ENCODE data around the gene SLC27A3. TPM values are rescaled to one million over a fixed set of nuclear protein-coding genes. Genes with fewer than 3 reads are reported as not detected.
"Not testable (repeated sequence)": the region's sequence is repeated elsewhere in the genome, so short reads cannot be mapped to it uniquely, and the experiment has no call there.

The SLC27A3 gene
- total RNA-seq, 2 experiments from 2014 or later: 38.9 to 44.0 TPM

DNA sequence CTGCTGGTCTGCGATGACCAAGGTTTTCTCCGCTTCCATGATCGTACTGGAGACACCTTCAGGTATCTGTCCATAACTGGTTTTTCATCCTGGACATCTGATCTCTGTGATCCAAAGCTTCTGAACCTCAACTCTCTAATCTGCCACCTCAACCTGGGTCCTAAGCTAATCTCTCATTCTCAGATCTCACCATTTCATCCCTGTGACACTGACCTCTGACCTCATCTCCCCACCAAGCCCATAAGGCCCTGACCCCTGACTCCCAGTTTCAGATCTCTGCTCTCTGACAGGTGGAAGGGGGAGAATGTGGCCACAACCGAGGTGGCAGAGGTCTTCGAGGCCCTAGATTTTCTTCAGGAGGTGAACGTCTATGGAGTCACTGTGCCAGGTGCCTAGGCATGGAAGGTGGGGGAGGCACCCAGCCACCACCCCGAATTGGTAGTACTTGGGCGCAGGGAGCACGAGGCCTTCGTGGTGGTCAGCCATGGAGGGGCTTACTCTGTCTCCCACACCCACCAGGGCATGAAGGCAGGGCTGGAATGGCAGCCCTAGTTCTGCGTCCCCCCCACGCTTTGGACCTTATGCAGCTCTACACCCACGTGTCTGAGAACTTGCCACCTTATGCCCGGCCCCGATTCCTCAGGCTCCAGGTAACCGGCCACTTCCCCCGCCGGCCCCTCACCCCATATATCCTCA lies 3.8 kb downstream of the SLC27A3 start:
- Mint-ChIP-seq H3K9me3 (no peaks in the 10 kb centered on the region), H3K4me1 (peaks cover 30% of the 10 kb centered on the region), H3K36me3 (peaks cover 21% of the 10 kb centered on the region), H3K27me3 (no peaks in the 10 kb centered on the region), H3K4me3 (no peak overlapping the region), H3K27ac (no peak overlapping the region)
- DNase-seq (no peak), ATAC-seq (ENCODE audit: low read depth) (no peak)
- POLR2A ChIA-PET: no interaction called here

DNA sequence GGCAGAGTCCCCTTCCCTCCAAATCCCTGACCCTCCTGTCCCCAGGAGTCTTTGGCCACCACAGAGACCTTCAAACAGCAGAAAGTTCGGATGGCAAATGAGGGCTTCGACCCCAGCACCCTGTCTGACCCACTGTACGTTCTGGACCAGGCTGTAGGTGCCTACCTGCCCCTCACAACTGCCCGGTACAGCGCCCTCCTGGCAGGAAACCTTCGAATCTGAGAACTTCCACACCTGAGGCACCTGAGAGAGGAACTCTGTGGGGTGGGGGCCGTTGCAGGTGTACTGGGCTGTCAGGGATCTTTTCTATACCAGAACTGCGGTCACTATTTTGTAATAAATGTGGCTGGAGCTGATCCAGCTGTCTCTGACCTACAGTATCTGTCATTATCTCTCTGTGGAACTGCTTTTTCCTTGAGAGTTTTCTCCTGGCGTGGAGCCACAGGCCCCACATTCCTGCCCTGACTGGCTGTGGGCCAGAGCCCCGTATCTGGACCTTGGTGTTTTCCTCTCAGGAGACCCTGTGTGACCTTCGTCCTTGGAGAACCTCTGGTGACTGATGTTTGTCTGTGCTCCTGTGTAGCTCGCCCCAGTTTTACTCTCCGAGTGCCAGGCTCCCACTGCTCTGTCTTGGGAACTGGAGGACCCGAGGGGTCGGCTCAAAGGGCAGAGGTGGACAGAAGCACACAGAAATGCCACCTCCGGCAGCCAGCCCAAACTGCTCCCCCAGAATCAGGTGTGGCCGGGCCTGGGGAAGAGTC lies 4.8 kb downstream of the SLC27A3 start:
- no peak overlapping the region for H3K27ac Mint-ChIP-seq
- H3K36me3 Mint-ChIP-seq: peaks cover 21% of the 10 kb centered on the region
- H3K4me1 Mint-ChIP-seq: peaks cover 20% of the 10 kb centered on the region
- H3K4me3 Mint-ChIP-seq: no peak overlapping the region
- POLR2A ChIA-PET: no interaction called here
- DNase-seq (peak; percentile 25), ATAC-seq (ENCODE audit: low read depth) (no peak)
- no peaks in the 10 kb centered on the region for H3K27me3 Mint-ChIP-seq
- no peaks in the 10 kb centered on the region for H3K9me3 Mint-ChIP-seq

DNA sequence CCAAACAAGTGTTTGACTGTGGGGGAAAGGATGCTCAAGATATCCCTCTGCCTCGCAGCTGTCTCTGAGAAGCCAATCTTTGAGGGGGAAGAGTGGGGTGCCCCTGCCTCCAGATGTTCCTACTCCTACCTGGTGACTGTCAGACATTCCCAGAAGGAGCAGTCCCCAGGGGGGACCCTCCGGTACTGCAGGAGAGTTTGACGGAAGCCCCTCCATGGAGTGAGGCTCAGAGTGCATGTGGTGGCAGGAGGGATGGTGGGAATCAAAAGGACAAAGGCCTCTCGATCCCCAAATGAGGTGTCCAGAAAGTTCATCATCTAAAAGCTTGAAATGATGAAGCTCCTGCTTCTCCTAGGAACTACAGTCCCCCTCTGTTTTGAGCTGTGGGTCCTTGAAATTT lies 5.3 kb downstream of the SLC27A3 start:
- peaks cover 21% of the 10 kb centered on the region for H3K36me3 Mint-ChIP-seq
- no peak for ATAC-seq (ENCODE audit: low read depth)
- no peaks in the 10 kb centered on the region for H3K27me3 Mint-ChIP-seq
- H3K9me3 Mint-ChIP-seq: no peaks in the 10 kb centered on the region
- DNase-seq: no peak
- POLR2A ChIA-PET: interaction anchor here (0.9 kb wide), 1 partner anchor 53 kb away, joined by 6 read pairs; the partner anchor contains the start of gene INTS3
- H3K4me1 Mint-ChIP-seq: peaks cover 20% of the 10 kb centered on the region
- H3K27ac Mint-ChIP-seq: no peak overlapping the region
- no peak overlapping the region for H3K4me3 Mint-ChIP-seq

DNA sequence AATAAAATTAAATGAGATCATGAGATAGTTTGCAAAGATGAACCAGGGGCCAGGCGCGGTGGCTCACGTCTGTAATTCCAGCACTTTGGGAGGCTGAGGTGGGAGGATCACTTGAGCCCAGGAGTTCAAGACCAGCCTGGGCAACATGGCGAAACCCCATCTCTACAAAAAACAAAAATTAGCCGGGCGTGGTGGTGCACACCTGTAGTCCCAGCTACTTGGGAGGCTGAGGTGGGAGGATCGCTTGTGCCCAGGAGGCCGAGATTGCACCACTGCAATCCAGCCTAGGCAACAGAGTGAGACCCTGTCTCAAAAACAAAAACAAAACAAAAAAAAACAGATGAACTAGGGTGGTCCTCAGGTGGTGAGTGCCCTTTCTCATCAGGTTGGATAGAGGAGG lies 7.4 kb downstream of the SLC27A3 start:
- H3K4me1 Mint-ChIP-seq; ATAC-seq (ENCODE audit: low read depth); POLR2A ChIA-PET; H3K27me3 Mint-ChIP-seq; H3K9me3 Mint-ChIP-seq; DNase-seq: not testable (repeated sequence)
- Mint-ChIP-seq H3K4me3 (peak overlapping the region; percentile 94), H3K27ac (peak overlapping the region; percentile 97), H3K36me3 (peaks cover 13% of the 10 kb centered on the region)

DNA sequence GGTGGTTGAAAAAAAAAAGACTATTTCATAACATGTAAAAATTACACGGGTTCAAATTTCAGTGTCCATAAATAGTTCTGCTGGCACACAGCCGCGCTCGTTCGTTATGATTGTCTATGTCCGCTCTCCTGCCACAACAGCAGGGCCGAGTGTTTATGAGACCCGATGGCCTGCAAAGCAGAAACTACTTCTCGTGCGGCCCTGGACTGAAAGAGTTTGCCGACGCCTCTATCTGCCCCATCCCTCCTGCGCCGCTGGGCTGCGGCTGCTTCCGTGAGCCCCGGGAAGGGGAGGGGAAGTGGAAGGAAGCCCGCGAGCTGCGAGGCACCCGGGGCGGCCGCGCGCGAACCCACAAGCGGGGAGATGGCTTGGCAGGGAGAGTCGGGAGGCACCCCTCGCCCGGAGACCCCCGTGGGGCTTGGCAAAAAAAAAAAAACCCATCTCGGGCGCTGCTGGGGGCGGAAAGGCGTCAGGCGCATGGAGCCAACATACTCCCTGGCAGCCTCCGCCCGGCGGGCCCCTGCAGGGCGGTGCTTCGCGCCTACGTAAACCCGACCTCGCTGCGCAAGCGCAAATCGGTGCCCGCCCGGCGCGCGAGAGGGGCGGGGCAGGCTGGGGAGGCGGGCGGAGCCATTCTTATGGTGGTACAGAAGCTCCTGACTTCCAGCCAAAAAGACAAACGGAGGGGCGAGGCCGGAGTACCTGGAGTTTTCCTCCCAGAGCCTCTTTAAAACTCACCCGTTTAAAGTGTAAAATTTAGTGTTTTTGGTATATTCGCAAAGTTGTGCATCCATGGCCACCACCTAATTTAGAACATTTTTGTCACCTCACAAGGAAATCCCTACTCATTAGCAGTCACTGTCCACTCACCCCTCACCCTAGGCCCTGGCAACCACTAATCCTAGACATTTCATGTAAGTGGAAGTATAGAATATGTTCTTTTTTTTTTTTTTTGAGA lies 8.3 kb downstream of the SLC27A3 start:
- ATAC-seq (ENCODE audit: low read depth) (peak; percentile 98), DNase-seq (peak; percentile 96)
- H3K4me3 Mint-ChIP-seq: peak overlapping the region; percentile 94
- H3K27ac Mint-ChIP-seq: peak overlapping the region; percentile 97
- peaks cover 12% of the 10 kb centered on the region for H3K4me1 Mint-ChIP-seq
- H3K9me3 Mint-ChIP-seq: no peaks in the 10 kb centered on the region
- POLR2A ChIA-PET: interaction anchor here (0.6 to 1.8 kb wide), 14 partner anchors 8 to 681 kb away, joined by 3 to 10 read pairs (median 4); partner anchors contain the start of genes CREB3L4, INTS3, JTB and SLC27A3
- H3K36me3 Mint-ChIP-seq: peaks cover 12% of the 10 kb centered on the region
- no peaks in the 10 kb centered on the region for H3K27me3 Mint-ChIP-seq

DNA sequence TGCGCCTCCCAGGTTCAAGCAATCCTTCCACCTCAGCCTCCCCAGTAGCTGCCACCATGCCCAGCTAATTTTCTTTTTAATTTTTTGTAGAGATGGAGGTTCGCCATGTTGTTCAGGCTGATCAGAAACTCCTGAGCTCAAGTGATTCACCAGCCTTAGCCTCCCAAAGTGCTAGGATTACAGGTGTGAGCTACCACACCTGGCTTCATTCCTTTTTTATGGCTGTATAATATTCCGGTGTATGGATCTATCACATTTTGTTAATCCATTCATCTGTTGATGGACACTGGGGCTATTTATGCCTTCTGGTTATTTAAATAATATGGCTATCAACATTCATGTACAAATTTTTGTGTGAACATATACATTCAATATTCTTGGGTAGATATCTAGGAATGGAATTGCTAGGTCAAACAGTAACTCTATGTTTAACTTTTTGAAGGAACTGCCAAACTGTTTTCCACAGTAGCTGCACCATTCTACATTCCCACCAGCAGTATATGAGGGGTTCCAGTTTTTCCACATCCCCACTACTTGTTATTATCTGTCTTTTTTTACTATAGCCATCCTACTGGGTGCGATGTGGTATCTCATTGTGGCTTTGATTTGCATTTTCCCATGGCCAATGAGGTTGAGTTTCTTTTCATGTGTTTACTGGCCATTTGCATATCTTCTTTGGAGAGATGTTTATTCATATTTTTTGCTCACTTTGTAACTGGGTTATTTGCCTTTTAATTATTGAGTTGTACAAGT lies 11.0 kb downstream of the SLC27A3 start:
- Mint-ChIP-seq H3K27ac (no peak overlapping the region), H3K4me3 (no peak overlapping the region)
- ATAC-seq (ENCODE audit: low read depth): no peak

DNA sequence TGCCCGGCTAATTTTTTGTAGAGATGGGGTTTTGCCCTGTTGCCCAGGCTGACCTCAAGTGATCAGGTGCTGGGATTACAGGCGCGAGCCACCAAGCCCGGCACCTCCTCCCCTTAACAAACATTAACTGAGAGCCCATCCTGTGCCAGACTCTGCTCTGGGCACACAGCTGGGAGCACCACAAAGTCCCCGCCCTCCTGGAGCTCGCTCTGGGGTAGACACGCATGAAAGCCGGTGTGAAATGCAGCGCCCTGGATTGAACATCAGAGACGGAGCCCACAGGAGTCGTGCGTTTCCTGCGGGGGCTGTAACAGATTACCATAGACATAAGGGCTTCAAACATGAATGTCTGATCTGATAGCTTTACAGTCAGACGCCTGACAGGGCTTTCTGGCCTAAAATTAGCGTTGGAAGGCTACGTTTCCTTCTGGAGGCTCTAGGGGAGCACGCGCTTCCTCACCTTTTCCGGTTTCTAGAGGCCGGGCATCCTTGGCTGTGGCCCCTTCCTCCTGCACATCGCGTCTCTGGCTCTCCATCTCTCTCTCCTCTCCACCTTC lies 14.3 kb downstream of the SLC27A3 start:
- Mint-ChIP-seq H3K9me3 (no peaks in the 10 kb centered on the region), H3K4me1 (peaks cover 42% of the 10 kb centered on the region), H3K27me3 (no peaks in the 10 kb centered on the region), H3K4me3 (peak overlapping the region; percentile 80), H3K36me3 (peaks cover 6% of the 10 kb centered on the region), H3K27ac (peak overlapping the region; percentile 89)
- POLR2A ChIA-PET: interaction anchor here (1.0 to 2.7 kb wide), 6 partner anchors 13 to 201 kb away, joined by 3 to 17 read pairs (median 4); partner anchors contain the start of genes DENND4B, JTB, RPS27 and SLC27A3
- DNase-seq: peak; percentile 43
- peak; percentile 31 for ATAC-seq (ENCODE audit: low read depth)

More for the DNA sequence above, 11.0 kb downstream of the SLC27A3 start:
- DNase-seq: no peak
- Mint-ChIP-seq H3K36me3 (peaks cover 7% of the 10 kb centered on the region), H3K4me1 (peaks cover 32% of the 10 kb centered on the region), H3K27me3 (no peaks in the 10 kb centered on the region), H3K9me3 (no peaks in the 10 kb centered on the region)
- POLR2A ChIA-PET: interaction anchor here (0.7 kb wide), 2 partner anchors 113 to 184 kb away, joined by 4 read pairs; no protein-coding TSS in a partner anchor

DNA sequence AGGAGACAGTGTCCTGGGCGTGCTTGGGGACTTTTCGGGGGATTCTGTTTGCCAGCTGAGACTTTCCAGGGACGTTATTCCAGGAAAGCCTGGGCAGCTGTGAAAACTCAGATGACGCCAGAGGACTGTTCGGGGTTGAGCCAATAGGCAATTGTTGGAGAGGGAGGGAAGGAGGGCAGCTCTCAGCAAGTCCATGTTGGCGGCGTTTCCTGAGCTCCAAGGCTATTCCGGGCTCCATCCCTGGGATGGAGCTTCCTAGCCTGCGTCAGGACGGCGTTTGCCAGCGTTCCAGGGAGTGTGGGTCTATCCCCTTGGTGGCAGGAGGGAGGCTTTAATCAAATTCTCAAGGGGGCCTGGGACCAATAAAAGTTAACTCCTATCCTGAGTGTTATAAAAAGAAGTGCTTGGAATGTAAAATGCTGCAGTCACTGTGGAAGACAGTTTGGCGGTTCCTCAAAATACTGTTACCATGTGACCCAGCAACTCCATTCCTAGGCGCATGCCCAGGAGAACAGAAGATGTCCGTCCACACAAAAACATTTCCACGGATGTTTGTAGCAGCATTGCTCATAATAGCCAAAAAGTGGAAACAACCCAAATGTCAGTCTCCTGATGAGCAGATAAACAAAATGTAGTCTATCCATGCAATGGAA lies 15.2 kb downstream of the SLC27A3 start:
- Mint-ChIP-seq H3K9me3 (no peaks in the 10 kb centered on the region), H3K4me1 (peaks cover 47% of the 10 kb centered on the region), H3K27me3 (no peaks in the 10 kb centered on the region), H3K36me3 (peaks cover 6% of the 10 kb centered on the region), H3K4me3 (peak overlapping the region; percentile 80), H3K27ac (peak overlapping the region; percentile 89)
- POLR2A ChIA-PET: interaction anchor here (1.0 to 2.7 kb wide), 7 partner anchors 14 to 200 kb away, joined by 3 to 17 read pairs (median 4); partner anchors contain the start of genes CREB3L4, DENND4B, JTB and RPS27
- ATAC-seq (ENCODE audit: low read depth) (no peak), DNase-seq (peak; percentile 27)

DNA sequence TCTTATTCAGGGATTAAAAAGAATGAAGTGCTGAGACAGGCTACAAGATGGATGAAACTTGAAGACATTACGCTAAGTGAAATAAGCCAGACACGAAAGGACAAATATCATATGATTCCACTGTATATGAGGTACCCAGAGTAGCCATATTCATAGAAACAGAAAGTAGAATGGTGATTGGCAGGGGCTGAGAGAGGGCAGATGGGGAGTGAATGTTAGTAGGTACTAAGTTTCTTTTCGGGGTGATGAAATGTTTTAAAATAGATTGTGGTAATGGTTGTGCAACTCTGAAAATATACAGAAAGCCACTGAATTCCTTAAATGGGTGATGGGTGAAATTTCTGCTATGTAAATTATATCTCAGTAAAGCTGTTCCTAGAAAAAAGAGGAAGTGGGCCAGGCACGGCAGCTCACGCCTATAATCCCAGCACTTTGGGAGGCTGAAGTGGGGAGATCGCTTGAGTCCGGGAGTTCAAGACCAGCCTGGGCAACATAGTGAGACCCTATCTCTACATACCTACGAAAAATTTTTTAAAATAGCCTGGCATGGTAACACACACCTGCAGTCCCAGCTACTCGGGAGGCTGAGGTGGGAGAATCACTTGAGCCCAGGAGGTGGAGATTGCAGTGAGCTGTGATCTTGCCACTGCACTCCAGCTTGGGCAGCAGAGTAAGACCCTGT lies 15.9 kb downstream of the SLC27A3 start:
- peak; percentile 43 for DNase-seq
- no peaks in the 10 kb centered on the region for H3K9me3 Mint-ChIP-seq
- peak overlapping the region; percentile 89 for H3K27ac Mint-ChIP-seq

DNA sequence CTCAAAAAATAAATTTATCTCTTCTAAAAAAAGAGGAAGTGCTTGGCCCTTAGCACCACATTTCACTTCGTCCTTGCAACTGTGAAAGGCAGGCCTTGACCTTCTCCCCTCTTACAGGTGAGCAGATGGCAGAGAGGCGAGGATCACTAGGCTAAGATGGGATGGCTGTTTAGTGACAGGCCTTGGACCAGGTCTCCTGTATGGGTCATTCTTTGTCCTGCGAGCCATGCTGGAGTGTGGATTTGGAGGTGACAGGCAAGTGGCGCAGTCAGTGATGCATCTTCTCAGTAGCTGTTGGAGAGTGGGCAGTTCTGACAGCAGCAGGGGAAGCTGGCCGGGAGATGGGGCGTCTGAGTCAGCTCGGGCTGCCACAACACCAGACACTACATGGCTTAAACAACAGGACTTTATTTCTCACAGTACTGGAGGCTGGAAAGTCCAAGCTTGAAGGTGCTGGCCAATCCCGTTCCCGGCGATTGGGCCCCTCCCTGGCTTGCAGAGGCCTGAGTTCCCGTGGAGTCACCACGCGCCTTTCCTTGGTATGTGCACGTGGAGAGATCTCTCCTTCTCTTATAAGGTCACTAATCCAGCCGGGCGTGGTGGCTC lies 16.5 kb downstream of the SLC27A3 start:
- H3K27ac Mint-ChIP-seq: peak overlapping the region; percentile 89
- POLR2A ChIA-PET: interaction anchor here (1.0 to 2.9 kb wide), 6 partner anchors 8 to 199 kb away, joined by 3 to 17 read pairs (median 4); partner anchors contain the start of genes CREB3L4, RPS27 and SLC27A3
- H3K9me3 Mint-ChIP-seq: no peaks in the 10 kb centered on the region
- peak; percentile 34 for DNase-seq
- no peak for ATAC-seq (ENCODE audit: low read depth)
- H3K27me3 Mint-ChIP-seq: no peaks in the 10 kb centered on the region
- H3K4me1 Mint-ChIP-seq: peaks cover 56% of the 10 kb centered on the region
- peaks cover 4% of the 10 kb centered on the region for H3K36me3 Mint-ChIP-seq
- H3K4me3 Mint-ChIP-seq: peak overlapping the region; percentile 80

More for the DNA sequence above, 15.9 kb downstream of the SLC27A3 start:
- Mint-ChIP-seq H3K27me3 (no peaks in the 10 kb centered on the region), H3K4me3 (peak overlapping the region; percentile 80), H3K4me1 (peaks cover 50% of the 10 kb centered on the region), H3K36me3 (peaks cover 6% of the 10 kb centered on the region)
- ATAC-seq (ENCODE audit: low read depth): peak; percentile 89
- POLR2A ChIA-PET: interaction anchor here (1.0 to 2.7 kb wide), 5 partner anchors 8 to 199 kb away, joined by 3 to 17 read pairs (median 3); partner anchors contain the start of genes CREB3L4, RPS27 and SLC27A3
